GM18519 (cell line): Measurements from ENCODE around the gene CD8B.
"Not testable (repeated sequence)": the region's sequence is repeated elsewhere in the genome, so short reads cannot be mapped to it uniquely, and the experiment has no call there.

Source experiments
- ATAC-seq: cut with Tn5 transposase; IDR thresholded peaks from one replicate; pipeline ENCODE4 v1.9.1; 2021; ENCODE audit warnings: mild to moderate bottlenecking, moderate library complexity; ENCODE audit not compliant: unreplicated experiment, low FRiP score

Gene CD8B

DNA sequence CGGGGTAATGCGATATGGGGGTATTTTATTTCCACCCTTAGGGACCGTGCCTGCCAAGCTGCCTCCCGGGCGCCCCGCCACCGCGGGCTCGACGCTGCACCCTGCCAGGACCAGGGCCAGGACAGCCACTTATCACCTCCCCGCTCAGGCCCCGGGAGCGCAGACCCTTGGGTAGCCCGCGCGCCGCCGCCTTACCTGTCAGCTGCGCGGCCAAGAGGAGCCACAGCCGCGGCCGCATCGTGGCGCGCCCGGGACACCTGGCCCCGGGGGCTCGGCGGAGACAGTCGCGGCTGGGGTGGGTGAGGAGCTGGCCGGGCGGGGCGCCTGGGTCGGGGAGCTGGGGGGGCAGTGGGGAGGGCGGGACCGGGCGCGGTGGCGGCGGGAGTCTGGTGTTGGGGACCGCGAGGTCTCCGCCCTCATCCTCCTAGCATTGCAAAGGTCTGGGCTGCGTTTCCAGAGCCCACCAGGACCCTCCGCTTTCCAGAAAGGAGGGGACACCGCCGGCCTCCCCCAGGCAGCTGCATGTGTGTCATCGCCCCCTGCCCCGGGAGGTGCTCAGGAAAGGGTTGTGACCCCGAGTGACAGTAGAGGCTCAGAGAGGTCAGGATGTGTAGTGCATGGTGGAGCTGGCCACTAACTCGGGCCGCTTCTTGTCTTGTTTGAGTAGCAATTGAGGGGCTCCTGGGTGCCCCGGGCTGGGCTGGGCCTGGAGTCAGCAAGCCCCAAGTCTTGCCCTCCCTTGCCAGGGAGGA, at the start of gene CD8B:
TSS of gene CD8B (minus strand) at position 259 of the 752 bp plus-strand sequence. CDS start at position 238, 21 bp downstream.
- not testable (repeated sequence) for ATAC-seq

DNA sequence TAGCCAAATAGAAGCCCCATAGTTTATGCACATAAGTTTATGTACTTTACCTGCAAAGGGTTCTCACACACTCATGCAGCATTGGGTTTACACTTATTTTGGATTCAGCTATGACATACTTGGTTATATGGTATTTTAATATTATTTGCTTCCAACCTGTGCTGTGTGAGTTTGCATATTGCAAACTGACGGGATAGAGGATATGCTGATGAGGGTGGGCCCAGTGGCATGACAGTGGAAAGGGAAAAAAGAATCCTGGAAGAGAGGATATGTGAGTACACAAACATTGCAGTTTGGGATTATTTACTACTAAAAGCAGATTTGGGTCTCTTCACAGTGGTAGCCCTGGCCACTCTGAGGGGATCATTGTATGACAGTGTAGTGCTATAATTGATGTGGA, 44.2 kb upstream of the CD8B start:
- not testable (repeated sequence) for ATAC-seq

DNA sequence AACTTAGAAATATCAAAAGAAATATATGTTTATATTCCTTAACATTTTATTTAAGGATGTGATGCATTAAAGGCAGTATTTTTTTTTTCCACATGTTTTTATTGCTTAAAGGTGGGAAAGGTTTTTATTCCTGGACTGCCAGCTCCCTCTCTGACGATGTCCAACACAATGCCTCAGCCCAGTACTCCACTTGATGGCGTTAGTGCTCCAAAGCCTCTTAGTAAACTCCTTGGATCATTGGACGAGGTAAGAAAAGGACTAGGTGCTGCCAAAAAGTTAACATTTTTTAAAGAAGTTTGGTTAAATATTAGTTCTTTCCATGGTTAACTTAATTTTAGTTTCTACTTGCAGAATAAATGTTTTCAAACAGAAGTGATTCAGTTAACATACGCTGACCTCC, 39.0 kb upstream of the CD8B start:
- ATAC-seq = not testable (repeated sequence)

DNA sequence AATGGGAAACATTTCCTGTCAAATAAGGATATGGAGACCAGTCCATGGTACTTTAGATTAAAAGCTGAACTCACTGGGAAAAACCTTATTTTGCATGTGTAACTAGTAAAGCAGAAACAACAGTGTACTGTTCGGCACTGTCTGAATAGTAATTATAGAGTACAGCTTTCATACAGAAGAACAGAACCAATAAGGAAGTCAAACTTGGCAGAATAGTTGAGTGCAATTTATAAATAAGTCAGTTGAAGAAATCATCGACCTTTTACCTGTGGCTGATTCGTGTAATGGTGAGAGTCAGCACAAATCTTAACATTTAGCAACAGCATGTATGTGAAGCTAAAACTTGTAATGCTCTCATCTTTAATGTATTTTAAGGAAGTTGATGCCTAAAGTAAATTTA, 24.3 kb upstream of the CD8B start:
- ATAC-seq = not testable (repeated sequence)

DNA sequence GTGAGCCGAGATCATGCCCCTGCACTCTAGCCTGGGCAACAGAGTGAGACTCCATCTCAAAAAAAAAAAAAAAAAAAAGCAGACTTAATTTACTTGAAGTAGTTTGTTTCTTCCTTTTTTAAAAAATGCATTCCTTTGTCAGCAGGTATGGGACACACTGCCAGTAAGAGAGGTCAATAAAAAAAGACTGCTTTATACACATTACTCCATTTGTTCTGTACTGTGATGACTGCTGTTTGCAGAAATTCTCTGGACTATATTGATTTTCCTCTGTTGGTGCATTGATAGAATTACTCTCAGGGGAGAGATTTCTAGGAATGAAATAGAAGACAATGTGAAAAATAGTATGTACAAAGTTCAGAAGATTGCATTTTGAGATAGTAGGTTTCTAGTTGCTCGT, 21.2 kb upstream of the CD8B start:
- not testable (repeated sequence) for ATAC-seq

DNA sequence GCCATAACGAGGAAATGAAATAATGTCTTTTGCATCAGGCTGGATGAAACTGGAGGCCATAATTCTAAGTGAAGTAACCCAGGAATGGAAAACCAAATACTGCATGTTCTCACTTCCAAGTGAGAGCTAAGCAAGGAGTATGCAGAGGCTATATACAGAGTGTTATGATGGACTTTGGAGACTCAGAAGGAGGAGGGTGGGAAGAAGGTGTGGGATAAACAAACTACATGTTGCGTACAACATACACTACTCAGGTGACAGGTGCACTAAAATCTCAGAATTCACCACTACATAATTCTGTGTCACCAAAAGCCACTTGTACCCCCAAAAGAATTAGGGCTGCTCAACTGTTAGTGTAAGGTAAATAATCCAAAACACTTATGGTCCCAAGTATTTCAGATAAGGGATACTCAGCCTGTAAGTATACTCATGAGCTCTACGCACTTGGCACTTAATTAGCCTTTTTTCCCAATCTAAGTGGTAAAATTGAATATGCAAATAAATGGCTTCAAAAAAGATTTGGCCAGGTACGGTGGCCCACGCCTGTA, 20.5 kb upstream of the CD8B start:
- not testable (repeated sequence) for ATAC-seq

DNA sequence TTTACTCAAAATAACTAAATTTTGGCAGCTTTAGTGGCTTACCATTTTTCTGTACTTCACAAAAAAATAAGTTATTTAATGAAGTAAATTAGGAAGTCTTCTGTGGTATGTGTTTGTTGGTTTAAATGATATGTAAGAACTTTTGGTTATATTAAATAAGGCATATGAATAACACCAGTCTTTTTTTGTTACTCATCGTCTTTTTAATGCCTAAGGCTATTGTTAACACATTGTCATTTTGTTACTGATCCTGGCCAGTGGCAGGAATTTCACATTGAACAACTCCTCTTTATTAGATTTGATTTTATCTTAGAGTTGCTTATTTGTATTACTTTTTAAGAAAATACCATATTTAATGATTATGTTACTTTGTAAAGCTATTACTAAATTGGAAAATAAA, 17.3 kb upstream of the CD8B start:
- ATAC-seq = not testable (repeated sequence)

DNA sequence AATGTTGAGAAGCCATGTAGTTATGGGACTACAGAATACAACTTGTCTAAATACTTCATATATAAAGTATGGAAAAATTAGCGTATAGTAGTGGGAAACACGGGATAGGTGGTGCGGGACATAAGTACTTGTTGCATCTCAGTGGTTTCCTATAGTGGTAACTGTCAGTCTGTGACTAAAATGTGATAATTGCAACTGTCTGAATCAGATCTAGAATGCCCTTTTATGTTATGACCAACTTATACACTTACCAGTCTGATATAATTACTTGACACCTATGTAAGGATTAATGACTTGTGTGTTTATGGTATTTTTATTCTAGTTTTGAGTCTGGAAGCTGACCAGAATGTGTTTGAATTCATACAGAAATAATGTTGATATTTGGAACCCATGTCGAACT, 9.3 kb upstream of the CD8B start:
- not testable (repeated sequence) for ATAC-seq

DNA sequence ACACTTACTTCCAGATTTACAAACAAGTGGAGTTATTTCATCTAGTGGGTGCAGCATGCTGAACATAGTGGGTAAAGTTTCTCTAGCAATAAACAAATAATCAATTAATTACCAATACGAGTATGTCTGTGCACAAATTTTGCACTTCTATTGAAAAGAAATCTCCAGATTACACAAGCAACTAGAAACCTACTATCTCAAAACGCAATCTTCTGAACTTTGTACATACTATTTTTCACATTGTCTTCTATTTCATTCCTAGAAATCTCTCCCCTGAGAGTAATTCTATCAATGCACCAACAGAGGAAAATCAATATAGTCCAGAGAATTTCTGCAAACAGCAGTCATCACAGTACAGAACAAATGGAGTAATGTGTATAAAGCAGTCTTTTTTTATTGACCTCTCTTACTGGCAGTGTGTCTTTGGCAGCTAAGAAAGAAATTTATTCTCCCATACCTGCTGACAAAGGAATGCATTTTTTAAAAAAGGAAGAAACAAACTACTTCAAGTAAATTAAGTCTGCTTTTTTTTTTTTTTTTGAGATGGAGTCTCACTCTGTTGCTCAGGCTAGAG, 7.3 kb upstream of the CD8B start:
- not testable (repeated sequence) for ATAC-seq

DNA sequence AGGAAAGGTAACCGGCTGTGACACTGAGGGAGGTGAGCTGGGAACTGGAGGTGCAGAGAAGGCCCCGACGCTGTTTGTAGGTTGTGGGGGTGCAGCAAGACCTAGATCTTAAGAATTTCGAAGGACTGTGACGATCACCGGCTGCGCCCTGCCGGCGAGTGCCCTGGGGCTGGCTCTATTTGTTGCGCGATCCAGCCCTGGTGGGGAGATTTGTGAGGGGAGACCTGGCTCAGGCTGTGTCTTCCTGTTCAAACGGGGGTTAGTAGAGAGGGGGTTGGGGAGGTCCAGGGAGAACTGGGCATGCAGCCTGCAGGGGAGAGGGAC, 656 bp upstream of the CD8B start:
- not testable (repeated sequence) for ATAC-seq

DNA sequence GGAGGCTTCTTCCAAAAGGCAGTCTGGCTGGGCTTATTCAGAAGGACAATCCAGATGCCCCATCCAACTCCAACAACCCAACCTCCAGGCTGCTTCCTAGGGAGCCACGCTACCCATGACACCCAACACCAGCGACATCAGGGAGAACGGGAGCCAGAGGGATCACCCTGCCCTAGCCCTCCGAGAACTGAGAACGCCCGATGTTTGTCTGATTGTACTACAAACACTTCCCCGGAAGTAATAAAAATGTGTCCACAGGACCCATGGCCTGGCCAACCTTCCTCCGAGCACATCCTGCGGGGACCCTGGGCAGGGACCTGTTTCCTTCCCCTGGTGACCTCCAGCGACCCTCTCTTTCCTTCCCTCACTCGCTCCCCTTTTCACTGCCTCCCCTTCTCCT, 511 bp downstream of the CD8B start:
- ATAC-seq = not testable (repeated sequence)

DNA sequence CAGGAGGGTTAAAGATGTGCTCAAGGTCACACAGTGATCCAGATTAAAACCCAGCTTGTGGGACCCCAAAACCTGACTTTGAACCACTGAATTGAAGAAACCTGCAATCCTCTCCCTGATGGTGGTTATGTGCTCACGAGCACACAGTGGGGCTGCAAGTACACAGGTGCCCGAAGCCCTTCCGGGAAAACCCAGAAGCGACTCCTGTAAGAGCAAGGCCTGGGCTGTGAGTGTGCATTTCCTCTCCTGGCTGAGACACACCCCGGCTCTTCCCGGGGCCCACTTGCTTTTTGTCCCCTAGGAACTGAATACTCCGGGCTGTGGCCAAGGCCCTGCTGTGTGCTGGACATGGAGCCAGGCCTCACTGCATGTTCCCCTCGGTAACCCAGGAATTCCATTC, 1.1 kb downstream of the CD8B start:
- ATAC-seq = not testable (repeated sequence)

DNA sequence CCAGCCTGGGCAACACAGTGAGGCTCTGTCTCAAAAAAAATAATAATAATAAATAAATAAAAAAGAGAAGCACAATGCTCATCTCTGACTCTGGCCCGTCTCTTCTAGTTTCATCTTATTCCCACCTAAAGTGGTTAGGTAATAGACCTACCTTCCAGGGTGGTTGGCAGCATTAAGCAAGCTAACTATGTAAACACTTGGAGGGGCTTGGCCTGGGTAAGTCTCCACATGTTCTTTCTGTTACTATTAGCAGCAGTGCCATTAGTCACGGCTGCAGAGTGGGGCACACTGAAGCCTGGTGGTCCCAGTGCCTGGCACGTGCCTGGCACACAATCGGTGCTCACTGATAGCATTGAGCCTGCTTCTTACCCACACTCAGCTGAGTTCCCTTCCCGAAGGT, 4.0 kb downstream of the CD8B start:
- ATAC-seq = not testable (repeated sequence)

DNA sequence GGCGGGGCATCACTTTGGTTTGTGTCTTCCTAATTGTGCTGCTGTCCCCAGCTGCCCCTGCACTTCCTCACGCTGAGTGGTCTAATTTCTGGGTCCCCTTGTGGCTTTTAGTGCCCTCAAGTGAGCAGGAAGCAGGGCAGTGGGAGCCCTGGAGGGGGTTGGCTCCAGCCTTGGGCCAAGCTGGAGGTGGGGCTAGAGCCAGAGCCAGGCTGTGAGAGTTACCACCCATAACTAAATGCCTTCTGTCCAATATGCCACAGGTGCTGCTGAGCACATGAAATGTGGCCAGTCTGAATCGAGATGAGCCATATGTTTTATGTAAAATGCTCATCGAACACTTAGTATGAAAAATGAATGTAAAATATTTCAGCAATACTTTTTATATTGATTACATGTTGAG, 5.2 kb downstream of the CD8B start:
- not testable (repeated sequence) for ATAC-seq

DNA sequence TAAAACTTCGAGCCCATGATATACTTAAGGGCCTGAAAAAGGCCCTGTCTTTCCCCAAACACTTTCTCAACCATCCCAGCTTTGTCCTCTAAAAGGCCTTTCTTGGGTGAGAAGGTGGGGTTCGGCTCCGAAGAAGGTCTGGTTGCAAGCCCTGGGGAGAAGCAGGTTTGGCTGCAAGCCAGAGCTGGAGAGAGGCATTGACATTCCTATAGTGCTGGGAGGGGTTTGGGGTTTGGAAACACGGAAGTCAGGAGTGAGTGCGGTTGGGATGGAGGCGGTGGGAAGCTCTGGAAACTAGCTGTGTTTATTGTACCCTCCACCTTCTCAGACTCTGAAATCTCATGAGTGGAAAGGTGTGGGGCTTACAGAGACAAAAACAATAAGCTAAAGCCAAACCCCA, 5.7 kb downstream of the CD8B start:
- not testable (repeated sequence) for ATAC-seq

DNA sequence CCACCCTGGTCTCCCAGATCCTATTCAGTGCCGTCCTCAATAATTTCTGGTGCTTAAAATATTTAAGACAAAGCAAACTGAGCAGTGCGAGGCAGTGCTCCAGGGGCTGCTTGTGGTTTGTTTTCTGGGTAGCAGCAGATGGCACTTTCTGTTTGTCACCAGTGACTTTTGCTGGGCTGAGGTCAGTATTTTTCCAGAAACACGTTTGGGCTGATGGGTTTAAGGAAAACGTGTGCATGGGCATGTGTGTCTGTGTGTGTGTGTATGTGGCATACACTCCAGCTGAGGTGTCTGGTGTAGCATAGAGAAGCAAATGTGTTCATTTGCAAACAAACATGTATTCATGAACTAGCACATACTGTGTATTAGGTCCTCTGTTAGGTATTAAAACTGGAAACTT, 10.1 kb downstream of the CD8B start:
- ATAC-seq = not testable (repeated sequence)

DNA sequence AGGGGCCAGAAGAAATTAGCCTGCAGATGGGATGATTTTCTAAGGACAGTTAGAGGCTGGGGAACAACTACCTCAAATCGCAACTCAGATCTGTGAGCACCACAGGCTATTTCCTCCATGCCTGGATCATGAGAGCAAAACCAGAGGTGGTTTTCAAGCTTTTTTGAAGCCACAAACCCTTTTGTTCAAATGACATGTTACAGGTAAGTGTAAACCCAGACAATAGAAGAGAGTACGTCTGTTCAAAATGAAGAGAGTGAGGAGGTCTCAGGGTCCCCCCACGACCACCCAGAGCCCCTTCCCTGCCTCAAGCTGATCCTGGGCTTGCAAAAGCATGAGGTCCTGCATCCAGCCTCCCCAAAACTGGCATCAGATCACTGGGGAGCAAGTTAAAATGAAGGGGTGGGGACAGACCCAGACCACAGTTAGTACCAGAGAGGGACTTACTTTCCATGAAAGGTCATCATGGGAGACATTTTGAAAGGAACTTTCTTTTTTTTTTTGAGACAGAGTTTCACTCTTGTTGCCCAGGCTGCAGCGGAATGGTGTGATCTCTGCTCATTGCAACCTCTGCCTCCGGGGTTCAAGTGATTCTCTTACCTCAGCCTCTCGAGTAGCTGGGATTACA, 19.0 kb downstream of the CD8B start:
- ATAC-seq = not testable (repeated sequence)

DNA sequence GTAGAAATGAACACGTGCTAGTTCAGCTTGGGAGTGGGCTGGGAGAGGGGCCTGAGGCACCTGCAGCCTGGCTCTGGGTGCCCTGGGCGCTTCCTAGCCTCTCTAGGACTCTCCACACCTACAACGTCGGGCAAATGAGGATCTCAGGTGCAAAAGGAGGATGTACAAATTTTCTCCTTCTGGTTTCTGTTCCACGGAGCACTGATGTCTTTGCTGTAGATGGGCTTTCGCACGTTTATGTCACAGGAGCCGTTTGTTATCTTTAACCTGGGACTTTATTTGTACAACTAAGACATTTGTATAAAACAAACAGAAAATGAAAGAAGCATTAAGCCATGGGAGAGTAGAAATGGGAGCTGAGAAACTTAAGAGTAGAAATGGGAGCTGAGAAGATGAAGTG, 20.4 kb downstream of the CD8B start:
- not testable (repeated sequence) for ATAC-seq

DNA sequence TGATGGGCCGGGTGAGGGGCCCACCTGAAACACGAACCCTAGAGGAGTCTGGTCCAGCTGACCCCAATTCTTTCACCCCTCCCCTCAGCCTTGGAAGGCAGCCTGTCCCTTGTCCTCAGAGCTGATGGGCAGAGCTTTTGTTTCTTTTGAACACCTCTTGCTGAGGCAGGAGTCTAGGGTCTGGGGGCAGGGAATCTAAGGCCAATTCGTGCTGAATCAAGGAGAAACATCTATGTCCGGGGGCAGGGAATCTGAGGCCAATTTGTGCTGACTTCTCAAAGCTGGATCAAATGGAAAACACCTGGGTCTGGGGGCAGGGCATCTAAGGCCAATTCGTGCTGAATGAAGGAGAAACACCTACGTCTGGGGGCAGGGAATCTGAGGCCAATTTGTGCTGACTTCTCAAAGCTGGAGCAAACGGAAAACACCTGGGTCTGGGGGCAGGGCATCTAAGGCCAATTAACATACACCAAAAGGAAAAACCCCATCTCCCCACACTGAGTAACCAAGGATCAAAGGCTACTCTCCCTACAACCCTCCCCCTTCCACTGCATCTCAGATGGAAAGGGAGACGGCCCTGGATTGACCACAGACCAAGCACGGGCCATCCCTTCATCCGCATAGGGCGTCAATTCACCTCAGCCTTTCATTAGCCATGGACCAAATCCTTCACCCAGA, 21.7 kb downstream of the CD8B start:
- ATAC-seq = not testable (repeated sequence)

DNA sequence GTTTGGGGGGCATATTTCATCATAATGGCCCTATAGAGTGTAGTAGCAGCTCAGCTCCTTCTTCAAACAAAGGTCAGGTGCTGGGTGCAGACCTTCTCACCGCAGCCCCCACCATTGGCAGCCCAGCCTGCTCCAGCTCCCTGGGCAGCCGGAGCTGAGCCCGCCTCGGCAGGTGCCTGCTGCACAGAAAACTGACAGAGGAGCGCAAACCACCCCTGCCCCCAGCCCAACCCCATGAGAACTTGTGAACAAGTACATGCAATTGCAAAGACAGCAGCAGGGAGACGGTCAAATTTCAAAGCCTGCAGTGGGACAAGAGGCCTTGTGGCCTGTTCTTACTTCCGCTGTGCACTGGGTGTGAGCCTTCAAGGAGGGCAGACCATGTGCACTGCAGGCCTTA, 22.2 kb downstream of the CD8B start:
- ATAC-seq = not testable (repeated sequence)

DNA sequence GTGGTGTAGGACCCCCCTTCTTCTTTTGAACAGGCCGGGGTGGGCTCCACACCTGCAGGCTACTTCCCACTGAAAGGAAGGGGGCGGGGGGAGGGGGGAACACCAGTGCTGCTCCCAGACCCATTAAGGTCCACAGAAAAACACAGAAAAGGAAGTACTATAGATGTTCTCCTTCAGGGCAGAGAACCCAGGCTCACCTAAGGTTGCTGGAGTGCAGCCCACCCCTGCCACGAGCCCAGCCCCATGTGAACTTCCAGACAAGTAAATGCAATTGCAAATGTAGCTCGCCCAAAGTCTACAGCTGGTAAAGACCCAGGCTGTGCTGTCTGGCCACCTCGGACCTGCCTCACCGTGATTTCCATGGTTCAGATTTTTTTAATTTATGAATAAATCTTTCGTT, 24.0 kb downstream of the CD8B start:
- ATAC-seq = not testable (repeated sequence)
